Vagina (tissue), 2 donors: ENCODE results near the gene NECTIN2. TPM values are rescaled to one million over a fixed set of nuclear protein-coding genes. Genes with fewer than 3 reads are reported as not detected.

Source experiments
- DNase-seq, 2 donors: peaks; one replicate each; pipeline ENCODE4 v3.0.0-alpha.2; 2017; ENCODE audit errors: extremely low spot score in 2 of 2
- H3K27ac ChIP-seq: fragments of 200-600 bp; sonication (generic); one replicate; pipeline ENCODE4 v1.5.1; 2019
- H3K27me3 ChIP-seq: fragments of 200-600 bp; sonication (generic); one replicate; pipeline ENCODE4 v1.5.1; 2019
- H3K36me3 ChIP-seq, 2 donors: fragments of 200-600 bp; sonication (generic); one replicate each; pipeline ENCODE4 v1.5.1; 2017 to 2019
- H3K4me1 ChIP-seq: fragments of 200-600 bp; sonication (generic); one replicate; pipeline ENCODE4 v1.5.1; 2019
- H3K4me3 ChIP-seq, 2 donors: fragments of 200-600 bp; sonication (generic); 1 replicate in 1 of 2; 2 replicates in 1 of 2; pipeline ENCODE4 v1.5.1; 2016 to 2019
- H3K9me3 ChIP-seq: fragments of 200-600 bp; sonication (generic); one replicate; pipeline ENCODE4 v1.5.1; 2019
- POLR2A ChIP-seq, 2 donors: fragments of 450-650 bp; IDR thresholded peaks; one replicate each; pipeline ENCODE4 v1.6.1; 2017; ENCODE audit warnings: antibody characterized with exemption in 2 of 2, mild to moderate bottlenecking in 2 of 2, moderate library complexity in 2 of 2
- POLR2AphosphoS5 ChIP-seq, 2 donors: sonication (generic); formaldehyde crosslinking; IDR thresholded peaks; one replicate each; pipeline ENCODE4 v1.9.0; 2017; ENCODE audit warnings: antibody characterized with exemption in 2 of 2, mild to moderate bottlenecking in 2 of 2, low read depth in 1 of 2; ENCODE audit not compliant: insufficient read depth in 1 of 2
- intact Hi-C: fragments of 100-400 bp; cut with DNase I; formaldehyde crosslinking; loops from one replicate; pipeline ENCODE4 v1.15.1; 2023
- total RNA-seq: library from RNA; depleted of rRNA; stranded (reverse); fragments of >200 nt; gene quantifications from one replicate; pipeline ENCODE4 v1.2.3, GENCODE V29; 2016
- TF ChIP-seq, protein P1 (sequence below), 3 experiments: fragments of 450-650 bp in 2 of 3; fragments of 200-600 bp in 1 of 3; sonication (generic) in 1 of 3; IDR thresholded peaks; one replicate each; pipeline ENCODE4 v1.5.1; 2017 to 2019; ENCODE audit warnings: antibody characterized with exemption in 3 of 3, mild to moderate bottlenecking in 2 of 3, moderate library complexity in 2 of 3

The NECTIN2 gene
- total RNA-seq, 1 donor from 2014 or later, result 72.9 TPM

DNA sequence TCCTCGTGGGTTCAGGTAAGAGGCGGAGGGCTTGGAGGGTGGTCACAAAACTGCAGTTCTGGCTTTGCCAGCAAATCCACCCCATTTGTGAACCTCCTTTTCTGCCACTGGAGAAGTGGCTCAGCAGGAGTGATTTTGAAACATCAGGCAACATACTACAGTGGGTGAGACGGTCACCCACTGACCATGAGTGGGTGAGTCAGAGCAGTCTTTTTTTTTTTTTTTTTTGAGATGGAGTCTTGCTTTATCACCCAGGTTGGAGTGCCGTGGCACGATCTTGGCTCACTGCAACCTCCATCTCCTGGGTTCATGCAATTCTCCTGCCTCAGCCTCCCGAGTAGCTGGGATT is 47.9 kb downstream of the NECTIN2 start:
- H3K36me3 ChIP-seq, result peaks cover 0 to 54% of the 10 kb centered on the region in 2 donors

DNA sequence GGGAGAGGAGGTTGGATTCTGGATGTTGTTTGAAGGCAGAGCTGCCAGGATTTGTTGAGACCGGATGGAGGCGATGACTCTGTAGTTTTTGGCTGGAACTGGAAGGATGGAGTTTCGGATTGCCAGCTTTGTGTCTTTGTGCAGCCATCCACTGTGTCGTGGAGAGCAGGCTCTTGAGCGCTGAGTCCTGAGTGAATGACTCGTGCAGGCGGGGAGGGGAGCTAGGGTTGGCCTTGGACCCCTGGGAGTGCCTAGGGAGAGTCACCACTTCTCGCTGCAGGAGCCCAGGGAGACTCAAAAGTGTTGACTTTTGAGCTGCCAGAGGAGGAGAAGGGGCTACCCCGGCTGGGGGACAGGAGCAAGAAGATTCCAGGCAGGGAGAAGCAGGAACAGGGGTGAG is 48.8 kb downstream of the NECTIN2 start:
- peaks cover 0 to 56% of the 10 kb centered on the region in 2 donors for H3K36me3 ChIP-seq

More for the DNA sequence above, 47.9 kb downstream of the NECTIN2 start:
- H3K9me3 ChIP-seq, result no peaks in the 10 kb centered on the region
- H3K27me3 ChIP-seq, result no peaks in the 10 kb centered on the region
- no peak overlapping the region for H3K4me3 ChIP-seq
- TF ChIP-seq, protein P1, sequence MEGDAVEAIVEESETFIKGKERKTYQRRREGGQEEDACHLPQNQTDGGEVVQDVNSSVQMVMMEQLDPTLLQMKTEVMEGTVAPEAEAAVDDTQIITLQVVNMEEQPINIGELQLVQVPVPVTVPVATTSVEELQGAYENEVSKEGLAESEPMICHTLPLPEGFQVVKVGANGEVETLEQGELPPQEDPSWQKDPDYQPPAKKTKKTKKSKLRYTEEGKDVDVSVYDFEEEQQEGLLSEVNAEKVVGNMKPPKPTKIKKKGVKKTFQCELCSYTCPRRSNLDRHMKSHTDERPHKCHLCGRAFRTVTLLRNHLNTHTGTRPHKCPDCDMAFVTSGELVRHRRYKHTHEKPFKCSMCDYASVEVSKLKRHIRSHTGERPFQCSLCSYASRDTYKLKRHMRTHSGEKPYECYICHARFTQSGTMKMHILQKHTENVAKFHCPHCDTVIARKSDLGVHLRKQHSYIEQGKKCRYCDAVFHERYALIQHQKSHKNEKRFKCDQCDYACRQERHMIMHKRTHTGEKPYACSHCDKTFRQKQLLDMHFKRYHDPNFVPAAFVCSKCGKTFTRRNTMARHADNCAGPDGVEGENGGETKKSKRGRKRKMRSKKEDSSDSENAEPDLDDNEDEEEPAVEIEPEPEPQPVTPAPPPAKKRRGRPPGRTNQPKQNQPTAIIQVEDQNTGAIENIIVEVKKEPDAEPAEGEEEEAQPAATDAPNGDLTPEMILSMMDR (IDR thresholded peaks at IDR 0.05), result no peak
- TF ChIP-seq POLR2A (IDR thresholded peaks at IDR 0.05) (no peak), POLR2AphosphoS5 (IDR thresholded peaks at IDR 0.05; ENCODE audit: insufficient read depth in 1 of 2, low read depth in 1 of 2) (no peak)
- H3K4me1 ChIP-seq, result peaks cover 29% of the 10 kb centered on the region
- H3K27ac ChIP-seq, result no peak overlapping the region
- no peak for DNase-seq
- intact Hi-C loops, result loop anchor here (5.0 kb wide), 2 partner anchors 198 to 283 kb away; partner anchors contain the start of genes BLOC1S3, PPP1R37 and TRAPPC6A

DNA sequence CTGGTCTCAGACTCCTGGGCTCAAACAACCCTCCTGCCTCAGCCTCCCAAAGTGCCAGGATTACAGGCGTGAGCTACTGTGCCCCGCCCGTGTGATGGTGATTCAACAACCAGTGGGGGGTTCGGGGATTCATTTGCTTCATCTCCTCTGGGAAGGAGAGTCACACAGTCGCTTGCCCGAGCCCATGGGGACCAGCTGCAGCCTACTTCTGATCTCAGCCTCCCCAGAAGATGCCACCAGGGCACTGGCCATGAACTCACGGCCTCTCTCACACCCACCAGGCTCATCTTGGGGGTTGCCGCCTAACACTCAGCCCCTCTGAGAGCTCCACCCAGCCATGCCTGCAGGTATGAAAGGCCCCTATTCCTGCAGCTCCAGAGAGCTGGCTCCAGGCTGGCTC is 51.7 kb downstream of the NECTIN2 start:
- no peak for TF ChIP-seq POLR2AphosphoS5 (IDR thresholded peaks at IDR 0.05; ENCODE audit: insufficient read depth in 1 of 2, low read depth in 1 of 2)
- TF ChIP-seq, protein P1 (IDR thresholded peaks at IDR 0.05), result no peak
- no peak for TF ChIP-seq POLR2A (IDR thresholded peaks at IDR 0.05)
- Histone ChIP-seq H3K27ac (no peak overlapping the region), H3K9me3 (no peaks in the 10 kb centered on the region), H3K36me3 (peaks cover 0 to 76% of the 10 kb centered on the region in 2 donors), H3K4me3 (no peak overlapping the region), H3K27me3 (no peaks in the 10 kb centered on the region), H3K4me1 (peaks cover 6% of the 10 kb centered on the region)
- no peak for DNase-seq
- intact Hi-C loops, result no loop called here

More for the DNA sequence above, 48.8 kb downstream of the NECTIN2 start:
- no peak for TF ChIP-seq POLR2AphosphoS5 (IDR thresholded peaks at IDR 0.05; ENCODE audit: insufficient read depth in 1 of 2, low read depth in 1 of 2)
- no peaks in the 10 kb centered on the region for H3K9me3 ChIP-seq
- H3K4me1 ChIP-seq, result peaks cover 23% of the 10 kb centered on the region
- intact Hi-C loops, result loop anchor here (5.0 kb wide), 2 partner anchors 197 to 282 kb away; partner anchors contain the start of genes BLOC1S3, PPP1R37 and TRAPPC6A
- no peak overlapping the region for H3K27ac ChIP-seq
- DNase-seq, result no peak
- H3K4me3 ChIP-seq, result no peak overlapping the region
- no peaks in the 10 kb centered on the region for H3K27me3 ChIP-seq

DNA sequence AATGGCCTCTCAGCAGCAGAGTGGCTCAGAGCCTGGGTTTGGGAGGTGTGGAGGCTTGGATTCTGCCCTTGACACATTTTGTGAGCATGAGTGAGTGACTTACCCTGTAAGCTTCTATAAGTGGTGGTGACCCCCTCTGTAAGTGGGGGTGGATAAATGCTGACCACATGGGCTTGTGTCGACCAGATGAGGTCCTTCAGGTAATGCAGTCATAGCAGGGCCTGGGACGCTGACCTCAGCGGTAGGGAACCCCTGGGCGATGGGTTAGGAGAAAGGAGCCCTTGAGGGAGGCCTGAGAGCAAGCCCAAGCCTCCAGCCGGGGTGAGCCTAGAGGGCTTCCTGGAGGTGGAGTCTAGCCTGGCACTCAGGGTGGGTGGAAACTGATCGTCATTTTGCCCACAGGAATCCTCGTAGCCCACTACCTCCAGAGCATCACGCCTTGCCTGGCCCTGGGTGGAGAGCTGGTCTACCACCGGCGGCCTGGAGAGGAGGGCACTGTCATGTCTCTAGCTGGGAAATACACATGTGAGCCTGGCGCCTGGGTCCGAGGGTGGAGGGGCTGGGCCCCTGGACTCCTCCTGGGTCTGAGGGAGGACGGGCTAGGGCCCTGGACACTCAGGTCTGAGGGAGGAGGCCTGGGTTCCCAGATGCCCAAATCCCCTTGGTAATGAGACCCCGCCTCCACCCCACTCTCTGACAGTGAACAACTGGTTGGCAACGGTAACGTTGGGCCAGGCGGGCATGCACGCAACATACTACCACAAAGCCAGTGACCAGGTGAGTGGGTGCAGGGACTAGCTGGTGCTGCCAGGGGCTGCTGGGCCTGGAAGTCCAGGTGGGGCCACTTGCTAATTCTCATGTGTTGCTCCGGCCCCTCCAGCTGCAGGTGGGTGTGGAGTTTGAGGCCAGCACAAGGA is 54.5 kb downstream of the NECTIN2 start:
- peaks cover 0 to 50% of the 10 kb centered on the region in 2 donors for H3K36me3 ChIP-seq
- intact Hi-C loops, result loop anchor here (5.0 kb wide), 1 partner anchor 52 kb away; no protein-coding TSS in a partner anchor
- no peak for DNase-seq

DNA sequence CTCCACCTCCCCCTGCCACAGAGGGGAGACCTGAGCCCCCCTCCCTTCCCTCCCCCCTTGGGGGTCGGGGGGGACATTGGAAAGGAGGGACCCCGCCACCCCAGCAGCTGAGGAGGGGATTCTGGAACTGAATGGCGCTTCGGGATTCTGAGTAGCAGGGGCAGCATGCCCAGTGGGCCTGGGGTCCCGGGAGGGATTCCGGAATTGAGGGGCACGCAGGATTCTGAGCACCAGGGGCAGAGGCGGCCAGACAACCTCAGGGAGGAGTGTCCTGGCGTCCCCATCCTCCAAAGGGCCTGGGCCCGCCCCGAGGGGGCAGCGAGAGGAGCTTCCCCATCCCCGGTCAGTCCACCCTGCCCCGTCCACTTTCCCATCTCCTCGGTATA is 57.1 kb downstream of the NECTIN2 start:
- no peak for TF ChIP-seq POLR2A (IDR thresholded peaks at IDR 0.05)
- no peak for TF ChIP-seq POLR2AphosphoS5 (IDR thresholded peaks at IDR 0.05; ENCODE audit: insufficient read depth in 1 of 2, low read depth in 1 of 2)
- TF ChIP-seq, protein P1 (IDR thresholded peaks at IDR 0.05), result no peak
- intact Hi-C loops, result loop anchor here (5.0 kb wide), 1 partner anchor 49 kb away; no protein-coding TSS in a partner anchor
- H3K36me3 ChIP-seq, result peaks cover 0 to 26% of the 10 kb centered on the region in 2 donors
- H3K27ac ChIP-seq, result no peak overlapping the region
- no peaks in the 10 kb centered on the region for H3K9me3 ChIP-seq
- no peak overlapping the region for H3K4me3 ChIP-seq
- no peaks in the 10 kb centered on the region for H3K27me3 ChIP-seq
- no peak for DNase-seq
- peaks cover 23% of the 10 kb centered on the region for H3K4me1 ChIP-seq

More for the DNA sequence above, 54.5 kb downstream of the NECTIN2 start:
- peaks cover 15% of the 10 kb centered on the region for H3K4me1 ChIP-seq
- H3K4me3 ChIP-seq, result no peak overlapping the region
- H3K9me3 ChIP-seq, result no peaks in the 10 kb centered on the region
- TF ChIP-seq, protein P1 (IDR thresholded peaks at IDR 0.05), result no peak
- TF ChIP-seq POLR2AphosphoS5 (IDR thresholded peaks at IDR 0.05; ENCODE audit: insufficient read depth in 1 of 2, low read depth in 1 of 2), result no peak
- no peak for TF ChIP-seq POLR2A (IDR thresholded peaks at IDR 0.05)
- no peaks in the 10 kb centered on the region for H3K27me3 ChIP-seq
- H3K27ac ChIP-seq, result no peak overlapping the region
